ENCODE data around the gene ABCD3. TPM values are rescaled to one million over a fixed set of nuclear protein-coding genes. Genes with fewer than 3 reads are reported as not detected.

The ABCD3 gene
- total and polyA plus RNA-seq, 2 of the 8 experiments (the other 6 are each of a cell fraction or from before 2014, with no cell fraction given) = 6.6 to 29.4 TPM

- TF ChIP-seq, protein P1, sequence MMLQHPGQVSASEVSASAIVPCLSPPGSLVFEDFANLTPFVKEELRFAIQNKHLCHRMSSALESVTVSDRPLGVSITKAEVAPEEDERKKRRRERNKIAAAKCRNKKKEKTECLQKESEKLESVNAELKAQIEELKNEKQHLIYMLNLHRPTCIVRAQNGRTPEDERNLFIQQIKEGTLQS (IDR thresholded peaks at IDR 0.05; ENCODE audit: insufficient read depth, low read depth, low read length) = no peak
- TF ChIP-seq KDM4A (IDR thresholded peaks at IDR 0.05; ENCODE audit: low read depth, low read length, severe bottlenecking) = no peak
- no peak for TF ChIP-seq HDAC2 (IDR thresholded peaks at IDR 0.05; ENCODE audit: borderline replicate concordance in 1 of 2, low read depth in 2 of 2, low read length in 2 of 2)
- TF ChIP-seq E2F6 (IDR thresholded peaks at IDR 0.05) = no peak
- TF ChIP-seq POU5F1 (IDR thresholded peaks at IDR 0.05; ENCODE audit: low read depth, low read length) = no peak
- TF ChIP-seq, protein P2, sequence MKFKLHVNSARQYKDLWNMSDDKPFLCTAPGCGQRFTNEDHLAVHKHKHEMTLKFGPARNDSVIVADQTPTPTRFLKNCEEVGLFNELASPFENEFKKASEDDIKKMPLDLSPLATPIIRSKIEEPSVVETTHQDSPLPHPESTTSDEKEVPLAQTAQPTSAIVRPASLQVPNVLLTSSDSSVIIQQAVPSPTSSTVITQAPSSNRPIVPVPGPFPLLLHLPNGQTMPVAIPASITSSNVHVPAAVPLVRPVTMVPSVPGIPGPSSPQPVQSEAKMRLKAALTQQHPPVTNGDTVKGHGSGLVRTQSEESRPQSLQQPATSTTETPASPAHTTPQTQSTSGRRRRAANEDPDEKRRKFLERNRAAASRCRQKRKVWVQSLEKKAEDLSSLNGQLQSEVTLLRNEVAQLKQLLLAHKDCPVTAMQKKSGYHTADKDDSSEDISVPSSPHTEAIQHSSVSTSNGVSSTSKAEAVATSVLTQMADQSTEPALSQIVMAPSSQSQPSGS (IDR thresholded peaks at IDR 0.05; ENCODE audit: low read length) = no peak
- TF ChIP-seq CBX5 (IDR thresholded peaks at IDR 0.05; ENCODE audit: low read depth, low read length) = no peak
Observed at GRCh38 chr1:94560333-94560732, 142.1 kb downstream of the ABCD3 start (continued).
